Testis (tissue), 3 donors: ENCODE data around the gene DCLK1. TPM values are rescaled to one million over a fixed set of nuclear protein-coding genes. Genes with fewer than 3 reads are reported as not detected.

Experiments used
- DNase-seq: peaks from one replicate; pipeline ENCODE4 v3.0.0-alpha.2; 2019
- H3K27ac ChIP-seq, 2 donors: fragments of 200-600 bp; sonication (generic); one replicate each; pipeline ENCODE4 v1.5.1; 2019
- H3K27me3 ChIP-seq: fragments of 200-600 bp; sonication (generic); one replicate; pipeline ENCODE4 v1.5.1; 2019
- H3K36me3 ChIP-seq: fragments of 200-600 bp; sonication (generic); one replicate; pipeline ENCODE4 v1.5.1; 2017; ENCODE audit warnings: low read depth; ENCODE audit errors: missing control alignments
- H3K4me1 ChIP-seq: fragments of 200-600 bp; sonication (generic); one replicate; pipeline ENCODE4 v1.5.1; 2019
- H3K4me3 ChIP-seq, 2 donors: fragments of 200-600 bp; sonication (generic); one replicate each; pipeline ENCODE4 v1.5.1; 2017 to 2019
- H3K9me3 ChIP-seq: fragments of 200-600 bp; sonication (generic); one replicate; pipeline ENCODE4 v1.5.1; 2017
- CTCF ChIP-seq, 3 experiments: fragments of 450-650 bp in 2 of 3; fragments of 200-600 bp in 1 of 3; sonication (generic) in 1 of 3; IDR thresholded peaks; one replicate each; pipeline ENCODE4 v1.5.1; 2016 to 2019; ENCODE audit warnings: antibody characterized with exemption in 3 of 3, mild to moderate bottlenecking in 2 of 3, moderate library complexity in 1 of 3
- POLR2A ChIP-seq: fragments of 450-650 bp; IDR thresholded peaks from one replicate; pipeline ENCODE4 v1.6.1; 2017; ENCODE audit warnings: antibody characterized with exemption, mild to moderate bottlenecking, moderate library complexity
- WGBS, 2 donors: methylation state at CpG; one replicate each; pipeline ENCODE4 v1.1.5; 2018; 5-methylcytosine and 5-hydroxymethylcytosine counted together
- intact Hi-C: fragments of 100-400 bp; cut with DNase I; formaldehyde crosslinking; loops from one replicate; pipeline ENCODE4 v1.15.1; 2023; ENCODE audit warnings: low total_unique reads
- polyA plus RNA-seq: library from polyadenylated mRNA; stranded (reverse); fragments of 350-450 nt; fragmentation: Illumina TruSeq; extraction: RNeasy Lipid Tissue Mini Kit (QIAGEN cat#74804); gene quantifications from one replicate; pipeline ENCODE4 v1.2.3, GENCODE V29; 2014; ENCODE audit warnings: low read depth, low replicate concordance; ENCODE audit not compliant: insufficient read depth
- total RNA-seq, 2 donors: library from RNA; depleted of rRNA; stranded (reverse); fragments of >200 nt; gene quantifications; one replicate each; pipeline ENCODE4 v1.2.3, GENCODE V29; 2016

The DCLK1 gene
- total and polyA plus RNA-seq, 3 donors from 2014 or later = 4.5 to 8.9 (median 4.9) TPM

GRCh38 chr13:35914662-35915061 lies 216.5 kb downstream of the DCLK1 start:
- intact Hi-C loops = no loop called here
- DNase-seq = no peak
- Histone ChIP-seq H3K36me3 (no peaks in the 10 kb centered on the region), H3K27ac (no peak overlapping the region), H3K9me3 (no peaks in the 10 kb centered on the region), H3K4me1 (no peaks in the 10 kb centered on the region), H3K4me3 (no peak overlapping the region), H3K27me3 (no peaks in the 10 kb centered on the region)
- WGBS, 2 donors = 54 to 72% methylated on average over 1 of the region's 1 CpG
- no peak for TF ChIP-seq CTCF (IDR thresholded peaks at IDR 0.05)
- no peak for TF ChIP-seq POLR2A

GRCh38 chr13:35912841-35913240 lies 218.3 kb downstream of the DCLK1 start:
- intact Hi-C loops = no loop called here
- no peak overlapping the region for H3K27ac ChIP-seq
- H3K4me1 ChIP-seq = no peaks in the 10 kb centered on the region
- WGBS, 2 donors = 97% methylated on average over 7 of the region's 7 CpGs
- no peaks in the 10 kb centered on the region for H3K27me3 ChIP-seq
- no peaks in the 10 kb centered on the region for H3K9me3 ChIP-seq
- DNase-seq = no peak
- H3K4me3 ChIP-seq = no peak overlapping the region
- TF ChIP-seq POLR2A = no peak
- TF ChIP-seq CTCF (IDR thresholded peaks at IDR 0.05) = no peak
- H3K36me3 ChIP-seq = no peaks in the 10 kb centered on the region

- Histone ChIP-seq H3K4me1 (no peaks in the 10 kb centered on the region), H3K27ac (no peak overlapping the region), H3K27me3 (no peaks in the 10 kb centered on the region), H3K4me3 (no peak overlapping the region), H3K36me3 (no peaks in the 10 kb centered on the region), H3K9me3 (no peaks in the 10 kb centered on the region)
- TF ChIP-seq CTCF (IDR thresholded peaks at IDR 0.05) (no peak), POLR2A (no peak)
- 75 to 78% methylated on average over 8 of the region's 8 CpGs for WGBS, 2 donors
- DNase-seq = no peak
- intact Hi-C loops = no loop called here
Measured at GRCh38 chr13:35909837-35910540, 221.2 kb downstream of the DCLK1 start.

- TF ChIP-seq POLR2A (no peak), CTCF (IDR thresholded peaks at IDR 0.05) (no peak)
- Histone ChIP-seq H3K27ac (no peak overlapping the region), H3K9me3 (no peaks in the 10 kb centered on the region), H3K36me3 (no peaks in the 10 kb centered on the region), H3K27me3 (no peaks in the 10 kb centered on the region), H3K4me1 (no peaks in the 10 kb centered on the region), H3K4me3 (no peak overlapping the region)
- no peak for DNase-seq
- 92 to 95% methylated on average over 4 of the region's 4 CpGs for WGBS, 2 donors
- intact Hi-C loops = no loop called here
Measured at GRCh38 chr13:35909091-35909490, 222.1 kb downstream of the DCLK1 start.

GRCh38 chr13:35908226-35908625 lies 223.0 kb downstream of the DCLK1 start:
- TF ChIP-seq POLR2A (no peak), CTCF (IDR thresholded peaks at IDR 0.05) (no peak)
- intact Hi-C loops = no loop called here
- Histone ChIP-seq H3K9me3 (no peaks in the 10 kb centered on the region), H3K4me1 (no peaks in the 10 kb centered on the region), H3K36me3 (no peaks in the 10 kb centered on the region), H3K27ac (no peak overlapping the region), H3K4me3 (no peak overlapping the region), H3K27me3 (no peaks in the 10 kb centered on the region)
- no peak for DNase-seq
- 86 to 95% methylated on average over 1 of the region's 1 CpG for WGBS, 2 donors
